ENCODE data around the gene LRMDA.

Gene LRMDA

DNA sequence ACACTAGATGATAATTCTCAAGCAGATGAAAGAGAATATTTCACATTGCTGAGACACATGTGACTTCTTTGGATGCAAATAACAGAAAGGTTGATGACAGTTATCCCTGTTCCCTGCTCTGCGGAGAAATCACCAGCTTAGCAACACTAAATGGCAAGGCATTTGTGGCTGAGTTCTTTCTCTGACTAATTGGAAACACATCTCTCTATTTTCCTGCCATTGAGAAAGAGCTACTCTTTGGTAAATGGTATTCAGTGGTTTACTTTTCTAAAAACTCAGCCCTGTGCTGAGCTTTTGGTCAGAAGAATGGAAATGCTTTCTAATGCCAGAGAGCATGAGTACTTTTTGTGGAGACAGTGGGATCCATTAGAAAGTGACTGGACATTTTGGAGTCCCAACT is 771.4 kb downstream of the LRMDA start:
- no peak overlapping the region for H3K4me3 ChIP-seq (ENCODE audit: low read depth, low read length)
- in situ Hi-C loops (cut with HindIII; ENCODE audit: low sequenced_read_pairs) = no loop called here
- TF ChIP-seq, protein P1, sequence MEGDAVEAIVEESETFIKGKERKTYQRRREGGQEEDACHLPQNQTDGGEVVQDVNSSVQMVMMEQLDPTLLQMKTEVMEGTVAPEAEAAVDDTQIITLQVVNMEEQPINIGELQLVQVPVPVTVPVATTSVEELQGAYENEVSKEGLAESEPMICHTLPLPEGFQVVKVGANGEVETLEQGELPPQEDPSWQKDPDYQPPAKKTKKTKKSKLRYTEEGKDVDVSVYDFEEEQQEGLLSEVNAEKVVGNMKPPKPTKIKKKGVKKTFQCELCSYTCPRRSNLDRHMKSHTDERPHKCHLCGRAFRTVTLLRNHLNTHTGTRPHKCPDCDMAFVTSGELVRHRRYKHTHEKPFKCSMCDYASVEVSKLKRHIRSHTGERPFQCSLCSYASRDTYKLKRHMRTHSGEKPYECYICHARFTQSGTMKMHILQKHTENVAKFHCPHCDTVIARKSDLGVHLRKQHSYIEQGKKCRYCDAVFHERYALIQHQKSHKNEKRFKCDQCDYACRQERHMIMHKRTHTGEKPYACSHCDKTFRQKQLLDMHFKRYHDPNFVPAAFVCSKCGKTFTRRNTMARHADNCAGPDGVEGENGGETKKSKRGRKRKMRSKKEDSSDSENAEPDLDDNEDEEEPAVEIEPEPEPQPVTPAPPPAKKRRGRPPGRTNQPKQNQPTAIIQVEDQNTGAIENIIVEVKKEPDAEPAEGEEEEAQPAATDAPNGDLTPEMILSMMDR (IDR thresholded peaks at IDR 0.05; ENCODE audit: low read depth, low read length, missing control alignments) = no peak
- peak; percentile 35 for DNase-seq (ENCODE audit: low read depth)

DNA sequence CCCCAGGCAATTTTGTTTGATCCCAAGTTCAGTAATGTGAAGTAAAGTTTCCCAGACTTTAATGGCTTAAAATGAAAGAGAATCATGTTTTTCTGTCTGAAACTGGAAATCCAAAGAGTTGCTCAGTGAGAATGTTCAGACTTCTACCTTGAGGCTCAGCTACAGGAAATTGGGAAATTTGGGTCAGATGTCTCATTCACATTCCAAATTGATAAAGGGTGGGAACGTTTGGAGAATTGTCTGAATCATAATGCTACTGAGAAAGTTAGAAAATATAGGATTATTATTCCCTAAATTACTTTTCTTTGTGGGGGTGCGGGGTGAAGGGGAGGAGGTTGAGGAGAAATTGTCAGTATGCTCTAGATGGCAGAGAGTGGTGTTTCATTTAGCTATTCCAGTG is 773.9 kb downstream of the LRMDA start:
- DNase-seq (ENCODE audit: low read depth) = no peak
- TF ChIP-seq, protein P1 (IDR thresholded peaks at IDR 0.05; ENCODE audit: low read depth, low read length, missing control alignments) = no peak
- in situ Hi-C loops (cut with HindIII; ENCODE audit: low sequenced_read_pairs) = no loop called here
- H3K4me3 ChIP-seq (ENCODE audit: low read depth, low read length) = no peak overlapping the region

DNA sequence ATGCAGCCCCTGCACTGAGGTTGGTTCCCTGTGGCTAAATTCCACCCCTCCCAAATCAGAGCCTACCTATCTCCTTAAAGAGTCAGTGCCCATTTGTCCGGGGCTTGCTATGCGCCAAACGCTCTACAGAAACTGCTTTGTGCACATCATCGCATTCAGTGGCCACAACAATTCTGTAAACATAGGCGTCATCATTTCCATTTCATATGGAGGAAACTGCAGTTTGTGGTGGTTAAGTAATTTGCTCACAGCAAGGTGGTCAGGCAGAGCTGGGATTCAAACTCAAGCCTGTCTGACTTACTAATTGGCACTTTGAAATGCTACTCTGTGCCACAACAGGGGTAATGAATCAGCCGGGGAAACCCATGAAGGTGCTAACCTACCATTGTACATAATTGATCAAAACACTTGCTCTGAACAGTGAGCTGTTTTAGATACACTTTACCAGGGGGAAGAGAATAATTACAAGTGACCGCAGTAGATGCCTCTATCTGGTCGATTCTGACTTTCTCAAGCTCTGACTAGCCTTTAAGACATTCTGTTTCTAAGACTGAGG is 775.5 kb downstream of the LRMDA start:
- TF ChIP-seq, protein P1 (IDR thresholded peaks at IDR 0.05; ENCODE audit: low read depth, low read length, missing control alignments) = no peak
- DNase-seq (ENCODE audit: low read depth) = no peak
- in situ Hi-C loops (cut with HindIII; ENCODE audit: low sequenced_read_pairs) = no loop called here
- no peak overlapping the region for H3K4me3 ChIP-seq (ENCODE audit: low read depth, low read length)

DNA sequence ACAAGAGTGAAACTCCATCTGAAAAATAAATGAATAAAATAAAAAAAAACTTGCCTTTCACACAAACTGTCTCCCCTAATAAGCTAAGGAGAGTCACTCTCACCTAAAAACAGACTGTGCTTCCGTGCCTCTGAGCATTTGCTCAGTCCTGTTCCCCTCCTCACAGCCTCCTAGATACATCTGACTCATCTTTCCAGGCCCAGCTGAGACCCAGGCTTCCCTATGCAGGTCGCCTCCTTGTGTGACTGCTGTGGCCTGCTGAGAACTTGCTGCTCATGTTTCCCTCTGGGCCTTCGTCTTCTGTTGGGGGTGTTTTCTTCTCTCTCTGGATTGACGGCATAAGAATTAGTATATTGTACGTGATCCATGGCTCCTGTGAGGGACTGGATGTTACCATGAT is 777.7 kb downstream of the LRMDA start:
- in situ Hi-C loops (cut with HindIII; ENCODE audit: low sequenced_read_pairs) = no loop called here
- H3K4me3 ChIP-seq (ENCODE audit: low read depth, low read length) = no peak overlapping the region
- TF ChIP-seq, protein P1 (IDR thresholded peaks at IDR 0.05; ENCODE audit: low read depth, low read length, missing control alignments) = no peak
- peak; percentile 4 for DNase-seq (ENCODE audit: low read depth)

DNA sequence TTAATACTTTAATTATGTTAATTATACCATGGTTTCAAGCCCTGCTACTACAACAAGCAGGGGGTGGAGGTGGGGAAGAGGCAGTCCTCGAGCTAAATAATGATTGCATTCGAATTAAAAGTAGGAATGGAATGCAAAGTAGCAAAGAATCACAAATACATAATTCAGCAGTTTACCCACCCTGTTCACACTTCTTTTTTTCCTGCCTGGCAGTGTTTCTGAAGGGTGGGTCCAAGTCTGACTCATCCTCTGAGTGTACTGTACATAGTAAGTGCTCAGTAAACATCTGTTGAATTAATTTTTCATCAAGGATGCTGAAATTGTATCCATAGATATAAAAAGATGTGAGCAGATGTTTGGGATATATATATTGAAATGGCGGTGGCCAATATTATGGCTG is 778.8 kb downstream of the LRMDA start:
- TF ChIP-seq, protein P1 (IDR thresholded peaks at IDR 0.05; ENCODE audit: low read depth, low read length, missing control alignments) = no peak
- H3K4me3 ChIP-seq (ENCODE audit: low read depth, low read length) = no peak overlapping the region
- no peak for DNase-seq (ENCODE audit: low read depth)
- in situ Hi-C loops (cut with HindIII; ENCODE audit: low sequenced_read_pairs) = no loop called here

DNA sequence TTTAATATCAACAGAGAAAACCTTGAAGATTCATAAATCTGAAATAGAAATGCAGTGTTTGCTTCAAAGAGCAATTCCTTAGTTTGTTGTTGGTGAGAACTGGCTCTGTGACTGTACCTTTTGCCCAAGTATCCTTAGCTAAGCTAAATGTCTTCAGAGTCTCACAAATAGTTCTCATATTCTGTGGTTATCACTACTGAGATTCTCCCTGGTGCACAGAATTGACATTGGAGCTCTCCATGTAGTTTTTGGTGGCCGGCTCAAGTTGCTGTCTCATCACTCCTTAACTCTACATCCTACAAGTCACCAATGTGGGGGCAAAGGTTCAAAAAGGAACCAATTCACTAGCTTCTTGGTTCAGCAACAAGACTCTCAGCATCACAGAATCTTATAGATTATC is 780.3 kb downstream of the LRMDA start:
- no peak for DNase-seq (ENCODE audit: low read depth)
- in situ Hi-C loops (cut with HindIII; ENCODE audit: low sequenced_read_pairs) = no loop called here
- TF ChIP-seq, protein P1 (IDR thresholded peaks at IDR 0.05; ENCODE audit: low read depth, low read length, missing control alignments) = no peak
- H3K4me3 ChIP-seq (ENCODE audit: low read depth, low read length) = no peak overlapping the region

DNA sequence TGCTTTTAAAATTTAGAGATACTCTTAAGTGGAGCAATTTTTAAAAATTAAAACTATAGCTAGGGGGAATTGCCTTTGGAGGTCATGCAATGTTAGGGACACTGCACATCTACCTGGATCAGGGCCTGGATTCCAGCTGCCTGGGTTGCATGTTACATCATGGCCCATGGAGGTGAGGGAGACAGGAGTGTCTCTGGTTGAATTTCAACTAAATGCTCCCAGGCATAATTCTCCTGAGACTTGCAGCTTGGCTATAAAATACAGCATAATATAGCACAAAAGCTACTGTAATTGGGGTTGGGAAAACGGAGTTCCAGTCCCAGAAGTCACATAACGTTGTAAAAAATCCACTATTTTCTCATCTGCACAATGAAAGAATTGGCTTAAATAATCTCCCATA is 782.5 kb downstream of the LRMDA start:
- TF ChIP-seq, protein P1 (IDR thresholded peaks at IDR 0.05; ENCODE audit: low read depth, low read length, missing control alignments) = no peak
- DNase-seq (ENCODE audit: low read depth) = no peak
- H3K4me3 ChIP-seq (ENCODE audit: low read depth, low read length) = no peak overlapping the region
- in situ Hi-C loops (cut with HindIII; ENCODE audit: low sequenced_read_pairs) = no loop called here

Measured in astrocyte of the cerebellum (primary cell).